A673 (cell line): ENCODE data around the gene FGF22.

Source experiments
- EZH2 ChIP-seq: fragments of 200-600 bp; sonication (generic); IDR thresholded peaks from 2 replicates; pipeline ENCODE4 v1.6.1; 2017; ENCODE audit warnings: borderline replicate concordance, low read depth, mild to moderate bottlenecking, mixed read lengths, antibody characterized with exemption, low read length; ENCODE audit not compliant: poor library complexity, severe bottlenecking
- TF ChIP-seq, protein P1 (sequence below): fragments of 300-800, 200-600 bp; sonication (generic); conservative IDR thresholded peaks from 2 replicates; pipeline ENCODE4 v1.5.1; 2017; ENCODE audit warnings: low read depth, mild to moderate bottlenecking, antibody characterized with exemption, low read length, moderate library complexity, mixed read lengths

DNA sequence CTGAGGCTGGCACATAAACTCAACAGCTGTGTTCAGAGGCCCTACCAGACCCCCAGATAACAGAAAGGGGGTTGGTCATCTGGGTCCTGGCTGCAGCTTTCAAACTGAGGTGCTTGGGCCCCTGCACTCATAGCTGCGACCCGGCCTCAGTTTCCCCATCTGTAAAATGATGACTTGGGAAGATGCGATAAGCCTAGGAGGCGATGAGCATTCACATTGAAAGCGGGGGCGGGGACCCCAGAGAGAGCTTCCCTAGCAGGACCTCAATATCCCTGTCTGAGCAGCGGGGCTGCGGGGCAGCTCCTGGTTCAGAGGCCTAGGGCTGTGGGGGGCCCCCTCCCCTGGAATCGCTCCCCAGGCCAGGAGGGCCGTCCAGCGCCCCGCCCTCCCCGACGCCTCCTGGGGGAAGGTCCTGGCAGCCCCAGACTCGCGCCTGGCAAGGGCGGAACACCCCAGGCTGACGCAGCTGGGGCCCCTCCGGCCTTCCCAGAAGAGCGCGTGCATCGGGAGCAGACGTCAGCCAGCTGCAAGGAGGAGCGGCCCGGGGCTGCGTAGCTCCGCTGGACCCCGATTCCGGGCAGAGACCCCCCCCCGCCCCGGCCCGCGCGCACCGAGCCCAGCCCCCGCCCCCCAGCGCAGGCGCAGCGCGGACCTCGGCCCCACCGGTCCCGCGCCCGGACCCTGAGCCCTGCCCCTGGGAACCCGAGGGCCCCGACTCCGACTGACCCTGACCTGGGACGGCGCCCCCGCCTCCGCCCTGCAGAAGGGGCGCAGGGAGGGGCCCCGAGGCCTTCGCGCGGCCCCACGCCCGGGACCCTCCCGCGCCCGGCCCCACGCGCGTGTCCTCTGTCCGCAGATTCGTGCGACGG, 40.0 kb downstream of the FGF22 start:
- TF ChIP-seq, protein P1, sequence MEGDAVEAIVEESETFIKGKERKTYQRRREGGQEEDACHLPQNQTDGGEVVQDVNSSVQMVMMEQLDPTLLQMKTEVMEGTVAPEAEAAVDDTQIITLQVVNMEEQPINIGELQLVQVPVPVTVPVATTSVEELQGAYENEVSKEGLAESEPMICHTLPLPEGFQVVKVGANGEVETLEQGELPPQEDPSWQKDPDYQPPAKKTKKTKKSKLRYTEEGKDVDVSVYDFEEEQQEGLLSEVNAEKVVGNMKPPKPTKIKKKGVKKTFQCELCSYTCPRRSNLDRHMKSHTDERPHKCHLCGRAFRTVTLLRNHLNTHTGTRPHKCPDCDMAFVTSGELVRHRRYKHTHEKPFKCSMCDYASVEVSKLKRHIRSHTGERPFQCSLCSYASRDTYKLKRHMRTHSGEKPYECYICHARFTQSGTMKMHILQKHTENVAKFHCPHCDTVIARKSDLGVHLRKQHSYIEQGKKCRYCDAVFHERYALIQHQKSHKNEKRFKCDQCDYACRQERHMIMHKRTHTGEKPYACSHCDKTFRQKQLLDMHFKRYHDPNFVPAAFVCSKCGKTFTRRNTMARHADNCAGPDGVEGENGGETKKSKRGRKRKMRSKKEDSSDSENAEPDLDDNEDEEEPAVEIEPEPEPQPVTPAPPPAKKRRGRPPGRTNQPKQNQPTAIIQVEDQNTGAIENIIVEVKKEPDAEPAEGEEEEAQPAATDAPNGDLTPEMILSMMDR: no peak
- no peak for TF ChIP-seq EZH2
